HG02885 (cell line): ENCODE data around the gene IFNGR2.
A peak's percentile ranks its signal among the peaks of the same experiment; 100 is the strongest.
"Not testable (repeated sequence)": the region's sequence is repeated elsewhere in the genome, so short reads cannot be mapped to it uniquely, and the experiment has no call there.

Experiments used
- ATAC-seq: cut with Tn5 transposase; IDR thresholded peaks from one replicate; pipeline ENCODE4 v1.9.1; 2021; ENCODE audit warnings: mild to moderate bottlenecking; ENCODE audit not compliant: unreplicated experiment, poor library complexity

Gene IFNGR2

DNA sequence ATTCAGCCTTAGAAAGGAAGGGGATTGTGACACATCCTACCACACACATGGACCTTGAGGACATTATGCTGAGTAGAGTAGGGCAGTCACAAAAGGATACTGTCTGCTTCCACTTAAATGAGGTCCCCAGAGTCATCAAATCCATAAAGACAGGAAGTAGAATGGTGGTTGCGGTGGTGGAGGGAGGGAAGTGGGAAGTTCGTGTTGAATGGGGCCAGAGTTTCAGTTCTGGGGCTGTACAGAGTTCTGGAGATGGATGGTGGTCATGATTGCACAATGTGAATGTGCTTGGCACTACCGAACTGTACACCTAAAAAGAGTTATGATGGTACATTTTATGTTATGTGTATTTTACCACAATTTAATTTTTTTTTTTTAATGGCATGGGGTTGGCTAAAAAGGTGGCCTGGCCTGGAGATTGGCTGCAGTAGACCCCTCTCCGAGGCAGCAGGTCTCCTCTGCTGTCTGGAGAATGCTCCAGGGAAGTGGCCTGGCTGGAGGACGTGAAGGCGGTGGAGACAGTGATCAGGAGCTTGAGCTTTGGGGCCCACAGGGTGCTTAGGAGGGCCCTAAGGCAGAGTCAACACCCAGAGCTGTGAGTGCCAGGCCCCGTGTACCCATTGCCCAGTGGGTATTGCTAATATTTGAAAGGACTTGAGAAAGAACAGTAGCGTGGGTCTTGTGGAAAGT lies 30.4 kb downstream of the IFNGR2 start:
- no peak for ATAC-seq

DNA sequence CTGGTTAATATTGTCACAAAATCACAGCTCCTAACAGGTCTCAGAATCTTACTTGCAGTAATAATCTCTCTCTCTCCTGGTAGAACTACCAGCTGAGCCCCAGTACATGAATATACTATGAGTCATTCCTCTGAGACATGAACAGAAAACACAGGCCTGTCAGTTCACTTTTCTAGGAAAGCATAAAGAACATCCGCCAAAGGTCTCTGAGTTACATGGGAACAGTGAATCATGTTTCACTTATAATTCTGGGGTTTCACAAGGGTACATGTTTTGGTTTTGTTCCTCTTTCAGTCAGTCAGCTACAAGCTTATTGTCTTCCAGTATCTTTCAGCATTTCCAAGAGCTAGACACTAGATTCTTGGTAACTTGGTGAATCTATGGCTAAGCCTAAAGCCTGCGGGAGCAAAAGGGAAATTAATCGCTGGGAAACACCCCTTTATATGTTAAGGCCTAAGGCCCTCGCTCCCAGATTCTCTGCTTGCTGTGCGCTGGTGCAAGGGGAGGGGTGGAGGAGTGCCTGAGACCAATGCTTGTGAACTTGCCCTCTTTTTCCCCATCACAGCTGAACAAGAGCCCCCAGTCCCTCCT lies 31.7 kb downstream of the IFNGR2 start:
- ATAC-seq: peak; percentile 91

DNA sequence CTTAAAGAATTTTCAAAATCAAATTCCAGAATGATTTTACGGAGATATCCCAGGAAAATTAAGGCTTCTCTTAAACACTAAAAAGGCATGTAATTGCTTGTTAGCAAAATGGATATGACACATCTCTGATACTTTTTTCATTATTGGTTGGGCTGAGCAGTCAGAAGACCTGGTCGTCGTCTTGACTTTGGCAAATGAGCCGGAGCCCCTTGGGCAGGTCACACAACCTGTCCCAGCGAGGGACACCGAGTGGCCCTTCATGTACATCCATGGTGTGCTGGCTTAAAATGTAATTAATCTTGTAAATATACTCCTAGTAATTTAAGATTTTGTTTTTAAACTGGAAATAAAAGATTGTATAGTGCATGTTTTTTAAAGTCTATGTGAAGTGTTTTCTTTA lies 33.9 kb downstream of the IFNGR2 start:
- ATAC-seq: no peak

DNA sequence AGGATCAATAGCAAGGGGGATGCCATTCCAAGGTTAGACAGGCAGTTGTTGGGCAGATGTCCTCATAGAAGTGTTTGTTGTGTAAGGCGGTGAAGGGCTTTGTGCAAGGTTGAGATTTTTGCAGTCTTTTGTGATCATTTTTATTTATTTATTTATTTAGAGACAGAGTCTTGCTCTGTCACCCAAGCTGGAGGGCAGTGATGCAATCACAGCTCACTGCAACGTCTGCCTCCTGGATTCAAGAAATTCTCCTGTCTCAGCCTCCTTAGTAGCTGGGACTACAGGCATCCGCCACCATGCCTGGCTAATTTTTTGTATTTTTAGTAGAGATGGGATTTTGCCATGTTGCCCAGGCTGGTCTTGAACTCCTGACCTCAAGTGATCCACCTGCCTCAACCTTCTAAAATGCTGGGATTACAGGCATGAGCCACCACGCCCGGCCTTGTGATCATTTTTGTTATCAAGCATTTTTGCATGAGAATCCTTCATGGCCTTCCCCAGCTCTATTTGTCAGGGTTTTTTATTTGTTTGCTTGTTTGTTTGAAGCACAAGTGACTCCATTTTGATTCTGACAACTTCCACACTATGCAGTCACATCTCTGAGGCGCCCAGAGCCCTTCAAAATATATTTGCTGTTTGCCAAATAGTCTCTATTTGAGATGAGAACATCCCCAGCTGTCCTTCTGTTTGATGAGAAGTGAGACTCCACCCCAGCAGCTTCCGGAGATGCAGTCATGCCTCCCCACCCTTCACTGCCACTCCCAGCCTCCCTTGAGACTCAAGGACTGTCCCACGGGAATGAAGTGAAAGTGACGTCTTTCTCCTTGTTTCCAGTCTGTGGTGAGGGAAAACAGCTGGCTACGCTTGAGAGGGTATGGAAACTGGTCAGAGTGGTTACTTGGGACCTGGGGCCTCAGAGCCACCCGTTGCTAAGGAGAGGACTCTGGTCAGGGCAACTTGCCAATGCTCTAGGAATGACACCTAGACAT lies 38.6 kb downstream of the IFNGR2 start:
- peak; percentile 79 for ATAC-seq

DNA sequence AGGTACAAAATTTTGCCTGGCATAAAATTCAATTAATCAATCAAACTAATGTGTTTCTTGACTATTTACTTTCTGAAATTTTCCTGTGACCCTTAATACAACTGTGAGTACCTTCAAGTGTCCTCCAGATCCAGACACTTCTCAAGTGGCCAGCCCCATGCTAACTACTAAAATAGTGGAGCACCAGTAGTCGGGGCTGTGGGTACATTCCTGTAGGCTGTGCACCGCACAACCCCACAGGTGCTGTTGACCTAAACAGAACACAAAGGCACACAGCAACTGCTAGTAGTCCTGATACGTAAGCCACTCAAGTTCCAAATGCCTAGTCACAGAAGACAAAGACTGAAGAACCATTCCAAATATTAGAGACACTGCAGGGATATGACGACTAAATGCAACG lies 40.0 kb downstream of the IFNGR2 start:
- no peak for ATAC-seq

DNA sequence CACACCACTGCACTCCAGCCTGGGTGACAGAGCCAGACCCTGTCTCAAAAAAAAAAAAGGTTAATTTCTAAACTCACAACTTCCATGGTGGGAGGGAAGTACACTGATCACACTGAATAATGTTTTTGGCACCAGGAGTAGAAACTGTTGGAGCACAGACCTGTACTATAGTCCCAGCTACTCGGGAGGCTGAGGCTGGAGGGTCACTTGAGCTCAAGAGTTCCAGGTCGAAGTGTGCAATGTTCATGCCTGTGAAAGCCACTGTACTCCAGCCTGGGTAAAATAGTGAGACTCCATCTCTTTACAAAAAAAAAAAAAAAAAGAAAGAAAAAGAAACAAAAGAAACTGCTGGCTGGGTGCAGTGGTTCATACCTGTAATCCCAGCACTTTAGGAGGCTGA lies 41.3 kb downstream of the IFNGR2 start:
- ATAC-seq: no peak

DNA sequence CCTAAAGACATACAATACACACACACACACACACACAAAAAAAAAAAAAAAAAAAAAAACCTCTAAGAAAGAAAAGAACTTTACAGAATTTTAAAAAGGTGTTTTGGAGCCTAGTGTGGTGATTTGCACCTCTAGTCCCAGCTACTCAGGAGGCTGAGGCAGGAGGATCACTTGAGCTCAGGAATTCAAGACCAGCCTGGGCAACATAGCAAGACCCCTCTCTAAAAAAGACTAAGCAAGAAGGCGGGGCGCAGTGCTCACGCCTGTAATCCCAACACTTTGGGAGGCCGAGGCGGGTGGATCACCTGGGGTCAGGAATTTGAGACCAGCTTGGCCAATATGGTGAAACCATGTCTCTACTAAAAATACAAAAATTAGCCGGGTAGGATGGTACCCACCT lies 43.4 kb downstream of the IFNGR2 start:
- not testable (repeated sequence) for ATAC-seq

DNA sequence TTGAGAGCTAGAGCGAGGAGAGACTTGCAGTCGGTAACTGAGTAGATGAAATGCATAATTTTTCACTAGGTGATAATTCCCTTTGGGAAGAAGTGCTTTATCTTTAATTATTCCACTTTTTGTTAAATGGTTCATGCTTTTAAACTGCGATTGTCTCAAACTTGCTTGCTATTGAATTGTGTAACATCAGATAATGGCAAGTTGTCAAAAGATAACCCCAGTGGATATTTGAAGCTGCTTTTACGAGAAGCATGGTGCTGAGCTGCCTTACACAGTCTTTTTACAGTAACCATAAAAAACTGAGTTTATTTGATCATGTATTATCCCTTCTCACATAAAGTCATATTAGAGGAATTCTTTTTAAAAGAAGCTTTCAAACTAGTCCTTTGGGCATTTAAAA lies 46.4 kb downstream of the IFNGR2 start:
- no peak for ATAC-seq

DNA sequence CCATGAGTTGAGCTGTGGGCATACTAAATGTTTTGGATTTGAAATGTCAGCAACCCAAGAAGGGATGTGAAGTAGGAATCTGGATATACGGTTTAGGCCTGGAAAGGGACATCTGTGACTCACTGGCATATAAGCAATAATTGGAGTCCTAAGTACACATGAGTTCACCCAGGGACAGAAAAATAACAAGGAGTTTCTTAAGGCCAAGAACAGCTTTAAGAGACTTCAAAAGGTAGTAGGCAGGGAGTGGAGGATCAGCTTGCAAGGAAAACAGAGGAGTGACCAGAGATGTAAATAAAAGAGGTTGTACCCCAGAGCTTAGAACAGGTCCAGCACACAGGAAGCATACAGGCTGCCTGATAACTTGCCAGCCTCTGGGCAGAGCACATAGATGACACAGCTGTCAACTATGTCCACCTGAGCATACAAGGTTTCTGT lies 48.4 kb downstream of the IFNGR2 start:
- ATAC-seq: no peak

DNA sequence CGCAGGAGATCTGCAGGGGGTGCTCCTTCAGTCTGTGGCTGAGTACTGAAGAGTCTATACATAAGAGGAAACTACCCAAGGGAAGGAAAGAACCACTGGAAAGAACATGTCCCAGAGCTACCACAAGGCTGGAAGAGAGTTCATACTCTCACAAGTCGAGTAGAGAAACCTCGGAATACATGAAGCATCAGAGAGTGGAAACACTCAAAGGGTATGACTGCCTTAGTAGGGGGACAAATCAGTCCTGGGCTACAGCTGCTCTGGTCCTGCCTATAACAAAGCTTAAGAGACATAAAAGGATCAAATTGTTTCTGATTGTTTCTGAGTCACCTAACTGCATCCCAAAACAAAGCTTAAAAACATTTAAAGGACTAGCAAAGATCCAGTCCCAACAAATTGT lies 49.1 kb downstream of the IFNGR2 start:
- ATAC-seq: no peak

DNA sequence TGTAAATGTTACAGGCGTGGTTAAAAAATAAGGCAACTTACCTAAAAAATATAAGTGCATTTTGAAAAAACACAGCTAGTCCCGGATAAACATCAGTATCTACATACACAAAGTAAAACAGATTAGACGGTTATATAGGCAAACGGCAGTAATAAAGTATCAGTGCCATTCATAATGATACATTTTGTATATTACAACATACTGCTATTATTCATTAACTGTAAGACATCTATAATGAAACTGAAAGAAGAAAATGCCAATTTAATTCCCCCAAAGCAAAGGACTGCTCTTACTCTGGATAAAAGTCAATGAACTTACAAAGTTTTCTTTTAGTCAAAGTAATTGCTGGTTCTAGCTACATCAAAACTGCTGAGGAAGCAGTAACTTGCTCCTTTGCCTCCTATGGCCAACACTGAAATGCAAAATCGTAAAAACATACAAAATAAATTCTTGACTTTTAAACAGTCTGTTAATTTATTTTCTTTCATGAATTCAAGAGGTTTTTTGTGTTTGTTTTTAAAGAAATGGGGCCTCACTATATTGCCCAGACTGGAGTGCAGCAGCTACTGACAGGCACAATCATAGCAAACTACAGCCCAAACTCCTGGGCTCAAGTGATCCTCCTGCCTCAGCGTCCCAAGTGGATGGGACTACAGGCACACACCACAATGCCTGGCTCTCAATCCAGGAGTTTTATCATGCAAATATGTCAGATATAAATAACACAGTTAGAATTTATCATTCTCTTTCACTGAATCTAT lies 52.7 kb downstream of the IFNGR2 start:
- ATAC-seq: no peak

DNA sequence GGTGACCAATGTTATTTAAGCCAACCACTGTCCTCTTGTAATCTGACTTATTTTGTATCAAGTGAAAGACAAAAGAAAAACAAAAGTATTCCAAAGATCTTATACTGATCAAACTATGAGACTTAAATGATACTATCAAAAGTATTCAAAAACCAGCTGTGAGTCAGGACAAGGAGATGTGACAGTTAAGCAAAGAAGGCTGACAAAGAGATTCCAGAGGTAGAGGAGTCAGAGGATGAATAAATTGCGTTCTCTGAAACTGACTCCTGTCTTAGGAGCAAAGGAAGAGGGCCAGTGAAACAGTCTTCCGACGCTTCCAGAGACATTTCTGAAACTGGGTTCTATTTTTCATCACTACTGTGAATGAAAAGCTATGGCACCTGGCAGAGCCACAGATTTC lies 55.6 kb downstream of the IFNGR2 start:
- ATAC-seq: no peak

DNA sequence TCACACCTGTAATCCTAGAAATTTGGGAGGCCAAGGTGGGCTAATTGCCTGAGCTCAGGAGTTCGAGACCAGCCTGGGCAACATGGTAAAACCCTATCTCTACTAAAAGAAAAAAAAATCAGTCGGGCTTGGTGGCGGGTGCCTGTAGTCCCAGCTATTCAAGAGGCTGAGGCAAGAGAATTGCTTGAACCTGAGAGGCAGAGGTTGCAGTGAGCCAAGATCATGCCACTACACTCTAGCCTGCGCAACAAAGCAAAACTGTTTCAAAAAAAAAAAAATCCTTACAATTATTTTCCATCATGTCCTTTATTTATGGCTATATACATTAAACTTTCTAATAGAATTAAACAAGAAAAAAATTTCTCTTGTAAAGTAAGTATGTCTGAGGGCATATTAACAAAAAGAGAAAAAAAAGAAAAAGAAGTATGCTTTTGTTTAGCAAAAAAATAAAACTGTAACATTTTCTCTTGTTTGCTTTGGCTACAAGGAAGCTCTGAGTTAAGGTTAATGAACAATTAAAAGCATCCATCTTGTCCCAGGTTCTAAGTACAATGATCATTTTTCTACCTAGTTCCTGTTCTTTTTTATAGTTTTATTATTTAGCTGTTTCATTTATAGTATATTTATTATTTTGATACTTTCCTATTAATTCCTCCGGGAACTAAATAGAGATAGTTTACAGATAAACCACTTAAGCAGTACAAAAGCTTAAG lies 58.5 kb downstream of the IFNGR2 start:
- no peak for ATAC-seq

DNA sequence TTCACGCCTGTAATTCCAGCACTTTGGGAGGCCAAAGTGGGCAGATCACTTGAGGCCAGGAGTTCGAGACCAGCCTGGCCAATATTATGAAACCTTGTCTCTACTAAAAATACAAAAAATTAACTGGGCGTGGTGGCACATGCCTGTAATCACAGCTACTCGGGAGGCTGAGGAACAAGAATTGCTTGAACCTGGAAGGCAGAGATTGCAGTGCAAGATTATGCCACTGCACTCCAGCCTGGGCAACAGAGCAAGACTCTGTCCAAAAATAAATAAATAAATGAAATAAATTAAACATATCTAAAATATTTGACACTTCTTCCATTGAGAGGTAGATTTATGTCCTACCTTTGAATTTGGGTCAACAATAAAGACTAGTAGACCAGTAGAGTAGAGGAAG lies 66.0 kb downstream of the IFNGR2 start:
- not testable (repeated sequence) for ATAC-seq

DNA sequence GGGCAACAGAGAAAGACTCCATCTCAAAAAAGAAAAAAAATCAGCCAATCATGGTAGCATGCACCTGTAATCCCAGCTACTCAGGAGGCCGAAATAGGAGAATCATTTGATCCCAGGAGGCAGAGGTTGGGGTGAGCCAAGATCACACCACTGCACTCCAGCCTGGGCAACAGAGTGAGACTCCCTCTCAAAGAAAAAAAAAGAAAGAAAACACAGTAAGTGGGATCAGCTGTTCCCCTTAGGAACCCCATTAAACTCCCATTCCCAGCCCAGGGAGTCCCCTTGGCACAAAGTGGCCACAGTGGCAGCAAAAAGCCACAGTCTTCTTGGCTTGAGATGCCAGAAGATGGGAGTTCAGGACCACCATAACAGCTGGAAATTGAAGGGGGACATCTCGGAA lies 67.5 kb downstream of the IFNGR2 start:
- ATAC-seq: no peak

DNA sequence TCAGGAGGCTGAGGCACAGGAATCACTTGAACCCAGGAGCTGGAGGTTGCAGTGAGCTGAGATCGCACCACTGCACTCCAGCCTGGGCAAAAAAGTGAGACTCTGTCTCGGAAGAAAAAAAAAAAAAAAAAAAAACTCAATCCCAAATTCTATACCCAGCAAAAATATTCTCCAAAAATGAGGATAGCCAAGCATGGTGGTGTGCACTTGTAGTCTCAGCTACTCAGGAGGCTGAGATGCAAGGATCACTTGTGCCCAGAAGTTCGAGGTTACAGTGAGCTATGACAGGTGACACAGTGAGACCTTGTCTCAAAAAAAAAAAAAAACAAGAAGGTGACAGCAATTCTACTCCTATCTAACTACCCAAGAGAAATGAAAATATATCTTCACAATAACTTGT lies 70.1 kb downstream of the IFNGR2 start:
- ATAC-seq: no peak

DNA sequence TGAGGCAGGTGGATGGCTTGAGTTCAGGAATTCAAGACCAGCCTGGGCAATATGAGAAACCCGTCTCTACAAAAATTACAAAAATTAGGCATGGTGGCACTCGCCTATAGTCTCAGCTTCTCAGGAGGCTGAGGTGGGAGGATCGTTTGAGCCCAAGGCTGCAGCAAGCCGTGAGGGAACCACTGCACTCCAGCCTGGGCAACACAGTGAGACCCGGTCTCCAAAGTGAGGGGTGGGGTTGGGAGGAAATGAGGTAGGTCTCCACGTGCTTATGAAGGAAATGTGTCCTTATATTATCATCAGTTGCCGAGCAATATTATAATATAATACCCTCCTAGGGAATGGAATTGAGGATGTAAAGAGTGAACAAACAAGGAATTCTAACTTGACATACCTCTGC lies 73.9 kb downstream of the IFNGR2 start:
- no peak for ATAC-seq

DNA sequence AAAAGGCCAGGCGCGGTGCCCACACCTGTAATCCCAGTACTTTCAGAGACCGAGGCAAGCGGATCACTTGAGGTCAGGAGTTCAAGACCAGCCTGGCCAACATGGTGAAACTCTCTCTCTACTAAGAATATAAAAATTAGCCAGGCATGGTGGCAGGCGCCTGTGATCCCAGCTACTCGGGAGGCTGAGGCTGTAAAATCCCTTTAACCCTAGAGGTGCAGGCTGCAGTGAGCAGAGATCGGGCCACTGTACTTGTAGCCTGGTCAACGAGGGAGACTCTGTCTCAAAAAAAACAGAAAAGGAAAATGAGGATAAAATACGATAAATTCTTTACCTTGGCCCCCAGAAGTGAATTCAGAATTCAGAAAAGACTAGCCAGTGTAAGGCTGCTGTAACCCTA lies 75.0 kb downstream of the IFNGR2 start:
- ATAC-seq: no peak

DNA sequence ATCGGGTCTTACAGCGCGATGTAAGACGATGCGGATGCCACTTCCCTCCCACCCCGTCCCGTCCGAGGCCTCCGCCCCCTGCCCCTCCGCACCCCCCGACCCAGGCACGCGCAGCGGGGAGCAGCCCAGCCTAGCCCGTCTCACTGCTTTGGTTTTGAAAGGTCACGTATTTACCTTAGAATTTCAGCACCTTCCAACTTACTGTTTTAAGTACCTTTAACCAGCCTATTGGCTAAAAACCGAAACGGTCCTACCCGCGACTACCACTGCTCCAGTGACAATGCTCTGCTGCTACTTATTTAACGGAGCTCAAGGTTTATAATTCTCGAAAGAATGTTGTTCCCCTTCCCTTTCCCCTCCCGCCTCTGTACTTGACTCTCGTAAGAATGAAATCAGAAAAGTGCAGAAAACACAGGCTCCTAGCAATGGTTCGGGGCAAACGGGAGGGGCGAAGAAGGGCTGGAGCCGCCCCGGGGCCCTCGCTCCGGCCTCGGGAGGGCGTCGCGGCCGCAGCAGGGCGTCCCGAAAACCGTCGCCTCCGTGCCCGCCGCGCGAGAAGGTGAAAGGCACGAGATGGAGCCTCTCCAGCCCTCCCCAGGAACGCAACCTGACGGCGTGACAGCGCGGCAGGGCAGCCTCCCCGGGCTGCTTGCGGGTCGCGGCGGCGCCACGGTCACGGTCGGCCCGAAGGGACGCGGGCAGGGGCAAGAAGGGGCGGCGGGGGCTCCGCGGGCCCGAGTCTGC lies 75.9 kb downstream of the IFNGR2 start:
- ATAC-seq: peak; percentile 21
